Measurements from ENCODE around the gene EFCAB7. TPM values are rescaled to one million over a fixed set of nuclear protein-coding genes. Genes with fewer than 3 reads are reported as not detected.

The EFCAB7 gene
- total and polyA plus RNA-seq, 2 experiments from 2014 or later = 4.2 to 4.9 TPM

GRCh38 chr1:63547621-63548294, 24.4 kb downstream of the EFCAB7 start:
- Histone ChIP-seq H3K36me3 (ENCODE audit: insufficient read depth) (no peaks in the 10 kb centered on the region), H3K4me2 (no peak overlapping the region)
- no peak for ATAC-seq

More at GRCh38 chr1:63547621-63548294, 24.4 kb downstream of the EFCAB7 start:
- no peaks in the 10 kb centered on the region for H3K9me2 ChIP-seq (ENCODE audit: insufficient read depth)
- no peaks in the 10 kb centered on the region for H3K79me2 ChIP-seq (replicated peaks; ENCODE audit: insufficient read depth)
- Mint-ChIP-seq H3K36me3 (ENCODE audit: low read depth) (no peaks in the 10 kb centered on the region), H3K9me3 (no peaks in the 10 kb centered on the region), H3K4me1 (no peaks in the 10 kb centered on the region), H3K4me3 (no peak overlapping the region), H3K27ac (no peak overlapping the region; the same call in 1 of the 2 replicates), H3K27me3 (ENCODE audit: insufficient read depth, low read depth, poor library complexity) (peaks cover 2% of the 10 kb centered on the region)
- H2AFZ ChIP-seq = no peak overlapping the region
- no peaks in the 10 kb centered on the region for H3F3A ChIP-seq (replicated peaks; ENCODE audit: low read depth)
- no peak for DNase-seq (ENCODE audit: low spot score)
- no peak for TF ChIP-seq ZNF114 (CRISPR knock-in tag; IDR thresholded peaks at IDR 0.05)
- no peak for TF ChIP-seq STAT1 (IDR thresholded peaks at IDR 0.05; ENCODE audit: unreplicated experiment)
- TF ChIP-seq, protein P1, sequence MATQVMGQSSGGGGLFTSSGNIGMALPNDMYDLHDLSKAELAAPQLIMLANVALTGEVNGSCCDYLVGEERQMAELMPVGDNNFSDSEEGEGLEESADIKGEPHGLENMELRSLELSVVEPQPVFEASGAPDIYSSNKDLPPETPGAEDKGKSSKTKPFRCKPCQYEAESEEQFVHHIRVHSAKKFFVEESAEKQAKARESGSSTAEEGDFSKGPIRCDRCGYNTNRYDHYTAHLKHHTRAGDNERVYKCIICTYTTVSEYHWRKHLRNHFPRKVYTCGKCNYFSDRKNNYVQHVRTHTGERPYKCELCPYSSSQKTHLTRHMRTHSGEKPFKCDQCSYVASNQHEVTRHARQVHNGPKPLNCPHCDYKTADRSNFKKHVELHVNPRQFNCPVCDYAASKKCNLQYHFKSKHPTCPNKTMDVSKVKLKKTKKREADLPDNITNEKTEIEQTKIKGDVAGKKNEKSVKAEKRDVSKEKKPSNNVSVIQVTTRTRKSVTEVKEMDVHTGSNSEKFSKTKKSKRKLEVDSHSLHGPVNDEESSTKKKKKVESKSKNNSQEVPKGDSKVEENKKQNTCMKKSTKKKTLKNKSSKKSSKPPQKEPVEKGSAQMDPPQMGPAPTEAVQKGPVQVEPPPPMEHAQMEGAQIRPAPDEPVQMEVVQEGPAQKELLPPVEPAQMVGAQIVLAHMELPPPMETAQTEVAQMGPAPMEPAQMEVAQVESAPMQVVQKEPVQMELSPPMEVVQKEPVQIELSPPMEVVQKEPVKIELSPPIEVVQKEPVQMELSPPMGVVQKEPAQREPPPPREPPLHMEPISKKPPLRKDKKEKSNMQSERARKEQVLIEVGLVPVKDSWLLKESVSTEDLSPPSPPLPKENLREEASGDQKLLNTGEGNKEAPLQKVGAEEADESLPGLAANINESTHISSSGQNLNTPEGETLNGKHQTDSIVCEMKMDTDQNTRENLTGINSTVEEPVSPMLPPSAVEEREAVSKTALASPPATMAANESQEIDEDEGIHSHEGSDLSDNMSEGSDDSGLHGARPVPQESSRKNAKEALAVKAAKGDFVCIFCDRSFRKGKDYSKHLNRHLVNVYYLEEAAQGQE (IDR thresholded peaks at IDR 0.05; ENCODE audit: unreplicated experiment) = no peak
- TF ChIP-seq, protein P2, sequence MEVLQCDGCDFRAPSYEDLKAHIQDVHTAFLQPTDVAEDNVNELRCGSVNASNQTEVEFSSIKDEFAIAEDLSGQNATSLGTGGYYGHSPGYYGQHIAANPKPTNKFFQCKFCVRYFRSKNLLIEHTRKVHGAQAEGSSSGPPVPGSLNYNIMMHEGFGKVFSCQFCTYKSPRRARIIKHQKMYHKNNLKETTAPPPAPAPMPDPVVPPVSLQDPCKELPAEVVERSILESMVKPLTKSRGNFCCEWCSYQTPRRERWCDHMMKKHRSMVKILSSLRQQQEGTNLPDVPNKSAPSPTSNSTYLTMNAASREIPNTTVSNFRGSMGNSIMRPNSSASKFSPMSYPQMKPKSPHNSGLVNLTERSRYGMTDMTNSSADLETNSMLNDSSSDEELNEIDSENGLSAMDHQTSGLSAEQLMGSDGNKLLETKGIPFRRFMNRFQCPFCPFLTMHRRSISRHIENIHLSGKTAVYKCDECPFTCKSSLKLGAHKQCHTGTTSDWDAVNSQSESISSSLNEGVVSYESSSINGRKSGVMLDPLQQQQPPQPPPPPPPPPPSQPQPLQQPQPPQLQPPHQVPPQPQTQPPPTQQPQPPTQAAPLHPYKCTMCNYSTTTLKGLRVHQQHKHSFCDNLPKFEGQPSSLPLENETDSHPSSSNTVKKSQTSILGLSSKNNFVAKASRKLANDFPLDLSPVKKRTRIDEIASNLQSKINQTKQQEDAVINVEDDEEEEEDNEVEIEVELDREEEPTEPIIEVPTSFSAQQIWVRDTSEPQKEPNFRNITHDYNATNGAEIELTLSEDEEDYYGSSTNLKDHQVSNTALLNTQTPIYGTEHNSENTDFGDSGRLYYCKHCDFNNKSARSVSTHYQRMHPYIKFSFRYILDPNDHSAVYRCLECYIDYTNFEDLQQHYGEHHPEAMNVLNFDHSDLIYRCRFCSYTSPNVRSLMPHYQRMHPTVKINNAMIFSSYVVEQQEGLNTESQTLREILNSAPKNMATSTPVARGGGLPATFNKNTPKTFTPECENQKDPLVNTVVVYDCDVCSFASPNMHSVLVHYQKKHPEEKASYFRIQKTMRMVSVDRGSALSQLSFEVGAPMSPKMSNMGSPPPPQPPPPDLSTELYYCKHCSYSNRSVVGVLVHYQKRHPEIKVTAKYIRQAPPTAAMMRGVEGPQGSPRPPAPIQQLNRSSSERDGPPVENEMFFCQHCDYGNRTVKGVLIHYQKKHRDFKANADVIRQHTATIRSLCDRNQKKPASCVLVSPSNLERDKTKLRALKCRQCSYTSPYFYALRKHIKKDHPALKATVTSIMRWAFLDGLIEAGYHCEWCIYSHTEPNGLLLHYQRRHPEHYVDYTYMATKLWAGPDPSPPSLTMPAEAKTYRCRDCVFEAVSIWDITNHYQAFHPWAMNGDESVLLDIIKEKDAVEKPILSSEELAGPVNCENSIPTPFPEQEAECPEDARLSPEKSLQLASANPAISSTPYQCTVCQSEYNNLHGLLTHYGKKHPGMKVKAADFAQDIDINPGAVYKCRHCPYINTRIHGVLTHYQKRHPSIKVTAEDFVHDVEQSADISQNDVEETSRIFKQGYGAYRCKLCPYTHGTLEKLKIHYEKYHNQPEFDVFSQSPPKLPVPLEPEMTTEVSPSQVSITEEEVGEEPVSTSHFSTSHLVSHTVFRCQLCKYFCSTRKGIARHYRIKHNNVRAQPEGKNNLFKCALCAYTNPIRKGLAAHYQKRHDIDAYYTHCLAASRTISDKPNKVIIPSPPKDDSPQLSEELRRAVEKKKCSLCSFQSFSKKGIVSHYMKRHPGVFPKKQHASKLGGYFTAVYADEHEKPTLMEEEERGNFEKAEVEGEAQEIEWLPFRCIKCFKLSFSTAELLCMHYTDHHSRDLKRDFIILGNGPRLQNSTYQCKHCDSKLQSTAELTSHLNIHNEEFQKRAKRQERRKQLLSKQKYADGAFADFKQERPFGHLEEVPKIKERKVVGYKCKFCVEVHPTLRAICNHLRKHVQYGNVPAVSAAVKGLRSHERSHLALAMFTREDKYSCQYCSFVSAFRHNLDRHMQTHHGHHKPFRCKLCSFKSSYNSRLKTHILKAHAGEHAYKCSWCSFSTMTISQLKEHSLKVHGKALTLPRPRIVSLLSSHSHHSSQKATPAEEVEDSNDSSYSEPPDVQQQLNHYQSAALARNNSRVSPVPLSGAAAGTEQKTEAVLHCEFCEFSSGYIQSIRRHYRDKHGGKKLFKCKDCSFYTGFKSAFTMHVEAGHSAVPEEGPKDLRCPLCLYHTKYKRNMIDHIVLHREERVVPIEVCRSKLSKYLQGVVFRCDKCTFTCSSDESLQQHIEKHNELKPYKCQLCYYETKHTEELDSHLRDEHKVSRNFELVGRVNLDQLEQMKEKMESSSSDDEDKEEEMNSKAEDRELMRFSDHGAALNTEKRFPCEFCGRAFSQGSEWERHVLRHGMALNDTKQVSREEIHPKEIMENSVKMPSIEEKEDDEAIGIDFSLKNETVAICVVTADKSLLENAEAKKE (CRISPR knock-in tag; IDR thresholded peaks at IDR 0.05) = no peak
- TF ChIP-seq, protein P3, sequence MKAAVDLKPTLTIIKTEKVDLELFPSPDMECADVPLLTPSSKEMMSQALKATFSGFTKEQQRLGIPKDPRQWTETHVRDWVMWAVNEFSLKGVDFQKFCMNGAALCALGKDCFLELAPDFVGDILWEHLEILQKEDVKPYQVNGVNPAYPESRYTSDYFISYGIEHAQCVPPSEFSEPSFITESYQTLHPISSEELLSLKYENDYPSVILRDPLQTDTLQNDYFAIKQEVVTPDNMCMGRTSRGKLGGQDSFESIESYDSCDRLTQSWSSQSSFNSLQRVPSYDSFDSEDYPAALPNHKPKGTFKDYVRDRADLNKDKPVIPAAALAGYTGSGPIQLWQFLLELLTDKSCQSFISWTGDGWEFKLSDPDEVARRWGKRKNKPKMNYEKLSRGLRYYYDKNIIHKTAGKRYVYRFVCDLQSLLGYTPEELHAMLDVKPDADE (IDR thresholded peaks at IDR 0.05) = no peak
- no peak for TF ChIP-seq EZH2phosphoT487 (IDR thresholded peaks at IDR 0.05; ENCODE audit: unreplicated experiment)
- TF ChIP-seq ZNF331 (CRISPR knock-in tag; IDR thresholded peaks at IDR 0.05; ENCODE audit: low read depth) = no peak
- no peak for TF ChIP-seq JUNB (IDR thresholded peaks at IDR 0.05; ENCODE audit: unreplicated experiment)
- TF ChIP-seq POLR2AphosphoS5 (IDR thresholded peaks at IDR 0.05; ENCODE audit: low read depth) = no peak
- no peak for TF ChIP-seq CTCF (conservative IDR thresholded peaks at IDR 0.05; ENCODE audit: low read depth in 2 of 2)
- no peak for TF ChIP-seq CREB1 (CRISPR knock-in tag; IDR thresholded peaks at IDR 0.05; ENCODE audit: low read depth)
- no peak for TF ChIP-seq NANOG (IDR thresholded peaks at IDR 0.05; ENCODE audit: borderline replicate concordance)
- TF ChIP-seq EZH2 (IDR thresholded peaks at IDR 0.05; ENCODE audit: low read depth, unreplicated experiment) = no peak
- H3K4me1 ChIP-seq (ENCODE audit: insufficient read depth) = peaks cover 3% of the 10 kb centered on the region; the same call in 1 of the 2 replicates
- no peak overlapping the region for H3K4me3 ChIP-seq
- H3K27ac ChIP-seq (ENCODE audit: low read depth) = no peak overlapping the region
- H4K20me1 ChIP-seq (replicated peaks; ENCODE audit: insufficient read depth) = no peaks in the 10 kb centered on the region
- H3K27me3 ChIP-seq (ENCODE audit: insufficient read depth) = no peaks in the 10 kb centered on the region

Measured in GM23338 (cell line).